Activated naive CD4-positive, alpha-beta T cell treated with anti-CD3 and anti-CD28 coated beads, Interleukin-2, amount 50 U/mL, for 24 hours (primary cell): ENCODE results near the gene NOTO.
"Not testable (repeated sequence)": the region's sequence is repeated elsewhere in the genome, so short reads cannot be mapped to it uniquely, and the experiment has no call there.

ENCODE experiments used
- H3K27ac Mint-ChIP-seq: one replicate; pipeline ENCODE4 v1.8.0; 2021; ENCODE audit warnings: mild to moderate bottlenecking, mixed read lengths
- H3K27me3 Mint-ChIP-seq: one replicate; pipeline ENCODE4 v1.8.0; 2021; ENCODE audit warnings: mixed read lengths
- H3K36me3 Mint-ChIP-seq: one replicate; pipeline ENCODE4 v1.8.0; 2021; ENCODE audit warnings: mixed read lengths
- H3K4me1 Mint-ChIP-seq: one replicate; pipeline ENCODE4 v1.8.0; 2021; ENCODE audit warnings: mixed read lengths
- H3K4me3 Mint-ChIP-seq: one replicate; pipeline ENCODE4 v1.8.0; 2021; ENCODE audit warnings: mild to moderate bottlenecking, mixed read lengths
- H3K9me3 Mint-ChIP-seq: one replicate; pipeline ENCODE4 v1.8.0; 2021; ENCODE audit warnings: mixed read lengths

NOTO gene

GRCh38 chr2:73176881-73177644, 25.3 kb upstream of the NOTO start:
- Mint-ChIP-seq H3K36me3 (no peaks in the 10 kb centered on the region), H3K4me3 (peak overlapping the region; percentile 87), H3K27me3 (peaks cover 14% of the 10 kb centered on the region), H3K4me1 (peaks cover 19% of the 10 kb centered on the region), H3K27ac (no peak overlapping the region), H3K9me3 (no peaks in the 10 kb centered on the region)

GRCh38 chr2:73177645-73178255, 24.6 kb upstream of the NOTO start:
- Mint-ChIP-seq H3K27me3 (peaks cover 17% of the 10 kb centered on the region), H3K9me3 (no peaks in the 10 kb centered on the region), H3K4me1 (peaks cover 18% of the 10 kb centered on the region), H3K36me3 (no peaks in the 10 kb centered on the region), H3K4me3 (peak overlapping the region; percentile 87), H3K27ac (no peak overlapping the region)

- peaks cover 1% of the 10 kb centered on the region for H3K36me3 Mint-ChIP-seq
- no peaks in the 10 kb centered on the region for H3K4me1 Mint-ChIP-seq
- H3K9me3 Mint-ChIP-seq = no peaks in the 10 kb centered on the region
- peaks cover 3% of the 10 kb centered on the region for H3K27me3 Mint-ChIP-seq
- H3K4me3 Mint-ChIP-seq = no peak overlapping the region
- no peak overlapping the region for H3K27ac Mint-ChIP-seq
Measured at GRCh38 chr2:73185965-73186364, 16.4 kb upstream of the NOTO start.

- Mint-ChIP-seq H3K4me1 (no peaks in the 10 kb centered on the region), H3K27me3 (peaks cover under 1% of the 10 kb centered on the region), H3K27ac (no peak overlapping the region)
Measured at GRCh38 chr2:73187549-73187948, 14.8 kb upstream of the NOTO start.

GRCh38 chr2:73197579-73197978, 4.8 kb upstream of the NOTO start:
- Mint-ChIP-seq H3K4me1 (peaks cover 6% of the 10 kb centered on the region), H3K36me3 (no peaks in the 10 kb centered on the region), H3K9me3 (no peaks in the 10 kb centered on the region), H3K27me3 (peaks cover 19% of the 10 kb centered on the region), H3K27ac (no peak overlapping the region), H3K4me3 (no peak overlapping the region)

More at GRCh38 chr2:73187549-73187948, 14.8 kb upstream of the NOTO start:
- Mint-ChIP-seq H3K9me3 (no peaks in the 10 kb centered on the region), H3K4me3 (no peak overlapping the region), H3K36me3 (peaks cover 1% of the 10 kb centered on the region)

GRCh38 chr2:73200281-73200680, 2.1 kb upstream of the NOTO start:
- H3K4me1 Mint-ChIP-seq, H3K27ac Mint-ChIP-seq, H3K4me3 Mint-ChIP-seq, H3K36me3 Mint-ChIP-seq, H3K9me3 Mint-ChIP-seq: not testable (repeated sequence)
- H3K27me3 Mint-ChIP-seq = peaks cover 30% of the 10 kb centered on the region

GRCh38 chr2:73203055-73203681, 794 bp downstream of the NOTO start:
- Mint-ChIP-seq H3K36me3 (no peaks in the 10 kb centered on the region), H3K27me3 (peaks cover 35% of the 10 kb centered on the region), H3K4me3 (peak overlapping the region; percentile 19), H3K4me1 (peaks cover 6% of the 10 kb centered on the region), H3K9me3 (no peaks in the 10 kb centered on the region), H3K27ac (no peak overlapping the region)

GRCh38 chr2:73205611-73206010, 3.2 kb downstream of the NOTO start:
- no peak overlapping the region for H3K4me3 Mint-ChIP-seq
- no peaks in the 10 kb centered on the region for H3K9me3 Mint-ChIP-seq
- H3K27ac Mint-ChIP-seq = no peak overlapping the region
- peaks cover 24% of the 10 kb centered on the region for H3K27me3 Mint-ChIP-seq
- no peaks in the 10 kb centered on the region for H3K36me3 Mint-ChIP-seq
- peaks cover 6% of the 10 kb centered on the region for H3K4me1 Mint-ChIP-seq

- Mint-ChIP-seq H3K27me3 (peaks cover 18% of the 10 kb centered on the region), H3K4me1 (peaks cover 9% of the 10 kb centered on the region), H3K9me3 (no peaks in the 10 kb centered on the region), H3K36me3 (no peaks in the 10 kb centered on the region), H3K4me3 (no peak overlapping the region), H3K27ac (no peak overlapping the region)
Measured at GRCh38 chr2:73208258-73208657, 5.9 kb downstream of the NOTO start.

GRCh38 chr2:73210019-73210418, 7.6 kb downstream of the NOTO start:
- H3K4me3 Mint-ChIP-seq = no peak overlapping the region
- peaks cover 9% of the 10 kb centered on the region for H3K27me3 Mint-ChIP-seq
- no peak overlapping the region for H3K27ac Mint-ChIP-seq
- no peaks in the 10 kb centered on the region for H3K9me3 Mint-ChIP-seq
- H3K4me1 Mint-ChIP-seq = peaks cover 24% of the 10 kb centered on the region
- H3K36me3 Mint-ChIP-seq = no peaks in the 10 kb centered on the region

GRCh38 chr2:73210696-73211095, 8.3 kb downstream of the NOTO start:
- H3K27ac Mint-ChIP-seq = no peak overlapping the region
- H3K9me3 Mint-ChIP-seq = no peaks in the 10 kb centered on the region
- peaks cover 31% of the 10 kb centered on the region for H3K4me1 Mint-ChIP-seq
- no peaks in the 10 kb centered on the region for H3K36me3 Mint-ChIP-seq
- H3K27me3 Mint-ChIP-seq = peaks cover 7% of the 10 kb centered on the region
- H3K4me3 Mint-ChIP-seq = no peak overlapping the region

GRCh38 chr2:73212098-73212447, 9.7 kb downstream of the NOTO start:
- Mint-ChIP-seq H3K27ac (no peak overlapping the region), H3K9me3 (no peaks in the 10 kb centered on the region)

GRCh38 chr2:73212448-73213176, 10.2 kb downstream of the NOTO start:
- Mint-ChIP-seq H3K27me3 (peaks cover 3% of the 10 kb centered on the region), H3K36me3 (no peaks in the 10 kb centered on the region), H3K4me3 (no peak overlapping the region), H3K9me3 (no peaks in the 10 kb centered on the region), H3K4me1 (peaks cover 33% of the 10 kb centered on the region), H3K27ac (no peak overlapping the region)

More at GRCh38 chr2:73212098-73212447, 9.7 kb downstream of the NOTO start:
- peaks cover 33% of the 10 kb centered on the region for H3K4me1 Mint-ChIP-seq
- peaks cover 3% of the 10 kb centered on the region for H3K27me3 Mint-ChIP-seq
- no peaks in the 10 kb centered on the region for H3K36me3 Mint-ChIP-seq
- H3K4me3 Mint-ChIP-seq = no peak overlapping the region

GRCh38 chr2:73214120-73215035, 12.0 kb downstream of the NOTO start, which contains the start of gene SMYD5:
TSS of gene SMYD5 (plus strand) at chr2:73214245. CDS start at chr2:73214267, 22 bp downstream.
- Mint-ChIP-seq H3K4me3 (peak within 1 kb of the TSS; percentile 99), H3K27me3 (no peaks in the 10 kb centered on the region), H3K4me1 (peaks cover 36% of the 10 kb centered on the region), H3K9me3 (no peaks in the 10 kb centered on the region), H3K27ac (peak within 1 kb of the TSS; percentile 99), H3K36me3 (peaks cover 3% of the 10 kb centered on the region)

- Mint-ChIP-seq H3K27me3 (no peaks in the 10 kb centered on the region), H3K36me3 (peaks cover 3% of the 10 kb centered on the region), H3K9me3 (no peaks in the 10 kb centered on the region), H3K4me3 (peak overlapping the region; percentile 99), H3K4me1 (peaks cover 36% of the 10 kb centered on the region), H3K27ac (peak overlapping the region; percentile 99)
Measured at GRCh38 chr2:73215254-73215653, 12.9 kb downstream of the NOTO start.
